Lung (tissue), 12 donors: ENCODE measurements around the gene SOX6. TPM values are rescaled to one million over a fixed set of nuclear protein-coding genes. Genes with fewer than 3 reads are reported as not detected.
"Not testable (repeated sequence)": the region's sequence is repeated elsewhere in the genome, so short reads cannot be mapped to it uniquely, and the experiment has no call there.

ENCODE experiments used
- ATAC-seq: fragments of 200-7000 bp; cut with Tn5 transposase; one replicate; pipeline ENCODE4 v1.9.1; 2020; ENCODE audit warnings: moderate number of reproducible peaks; ENCODE audit not compliant: insufficient read depth, low FRiP score
- DNase-seq, 3 donors: peaks; one replicate each; pipeline ENCODE4 v3.0.0-alpha.2; 2013 to 2017
- H3K27ac ChIP-seq, 2 donors: one replicate each; pipeline ENCODE4 v1.5.1; 2013; ENCODE audit warnings: mild to moderate bottlenecking in 2 of 2, moderate library complexity in 2 of 2, control low read depth in 1 of 2, inconsistent platforms in 1 of 2, low read depth in 1 of 2, low read length in 1 of 2
- H3K27me3 ChIP-seq, 3 donors: one replicate each; pipeline ENCODE4 v1.5.1; 2013; ENCODE audit warnings: low read length in 2 of 3; ENCODE audit not compliant: control insufficient read depth in 3 of 3, insufficient read depth in 3 of 3
- H3K36me3 ChIP-seq, 4 donors: one replicate each; pipeline ENCODE4 v1.5.1; 2013; ENCODE audit warnings: low read length in 4 of 4, mild to moderate bottlenecking in 1 of 4, moderate library complexity in 1 of 4; ENCODE audit not compliant: control insufficient read depth in 4 of 4, insufficient read depth in 4 of 4
- H3K4me1 ChIP-seq, 5 donors: one replicate each; pipeline ENCODE4 v1.5.1; 2013; ENCODE audit warnings: low read length in 5 of 5, mild to moderate bottlenecking in 2 of 5, moderate library complexity in 1 of 5; ENCODE audit not compliant: control insufficient read depth in 5 of 5, insufficient read depth in 5 of 5
- H3K4me3 ChIP-seq: one replicate; pipeline ENCODE4 v1.5.1; 2013; ENCODE audit warnings: mild to moderate bottlenecking, control low read depth, moderate library complexity
- H3K9ac ChIP-seq, 2 donors: one replicate each; pipeline ENCODE4 v1.5.1; 2013; ENCODE audit warnings: low read length in 2 of 2, control low read depth in 1 of 2; ENCODE audit not compliant: insufficient read depth in 1 of 2
- H3K9me3 ChIP-seq, 4 donors: one replicate each; pipeline ENCODE4 v1.5.1; 2013; ENCODE audit warnings: low read length in 3 of 4, mild to moderate bottlenecking in 1 of 4, moderate library complexity in 1 of 4; ENCODE audit not compliant: control insufficient read depth in 4 of 4, insufficient read depth in 3 of 4
- WGBS, 2 donors: extraction: QIAGEN DNeasy Blood & Tissue Kit; methylation state at CpG; one replicate each; pipeline ENCODE4 v1.1.7; 2013; 5-methylcytosine and 5-hydroxymethylcytosine counted together
- polyA plus RNA-seq, 2 donors: library from polyadenylated mRNA; stranded (reverse); fragments of 200-250 nt; gene quantifications; one replicate each; pipeline ENCODE4 v1.2.1, GENCODE V29; 2013
- total RNA-seq, 2 donors: library from RNA; depleted of rRNA in 1 of 2; stranded (reverse); fragments of >200 nt in 1 of 2; gene quantifications; one replicate each; pipeline ENCODE4 v1.2.1, GENCODE V29; 2014 to 2021
- TF ChIP-seq, protein P1 (sequence below): IDR thresholded peaks from 2 replicates; pipeline ENCODE4 v1.5.1; 2012; ENCODE audit warnings: mild to moderate bottlenecking; ENCODE audit errors: control extremely low read depth, extremely low read depth
- donor health status: control.
- donor health status: control.
- donor health status: Bipolar disorder and iron deficiency.
- donor health status: healthy.
- donor health status: DM: yes; HTN: yes; CAD: no.

Gene SOX6
- total and polyA plus RNA-seq, 4 donors = 0.58 to 31.7 (median 7.4) TPM

DNA sequence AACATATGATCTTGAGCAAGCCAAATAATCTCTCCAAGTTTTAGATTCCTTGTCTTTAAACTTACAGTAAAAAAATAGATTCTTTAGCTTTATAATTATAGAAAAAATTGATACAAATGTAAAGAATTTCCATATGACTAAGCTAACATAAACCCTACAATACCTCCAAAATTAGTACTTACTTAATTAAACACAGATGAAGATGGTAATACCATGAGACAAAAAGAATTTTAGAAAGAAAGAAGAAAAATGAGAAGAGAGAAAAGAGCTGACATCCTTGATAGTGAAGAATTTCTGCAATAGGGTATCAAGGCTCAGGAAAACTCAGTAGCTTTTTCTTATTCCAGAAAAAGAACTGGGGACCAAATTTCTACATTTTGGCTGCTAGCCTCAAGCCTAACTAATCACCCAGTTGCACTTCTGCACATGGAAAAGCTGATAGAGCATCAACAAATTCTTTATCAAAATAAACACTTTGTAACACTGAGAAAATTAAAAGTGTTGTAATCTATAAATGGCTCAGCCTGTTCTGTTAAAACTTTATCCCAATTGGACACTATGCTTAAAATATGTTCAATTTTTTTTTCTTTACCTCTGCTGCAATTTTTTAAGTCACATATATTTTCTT is 24.7 kb upstream of the SOX6 start:
- DNase-seq (no peak), ATAC-seq (no peak)
- Histone ChIP-seq H3K9me3 (no peaks in the 10 kb centered on the region), H3K27ac (no peak overlapping the region), H3K9ac (no peak overlapping the region), H3K4me1 (no peaks in the 10 kb centered on the region), H3K36me3 (no peaks in the 10 kb centered on the region), H3K27me3 (no peaks in the 10 kb centered on the region), H3K4me3 (no peak overlapping the region)
- TF ChIP-seq, protein P1, sequence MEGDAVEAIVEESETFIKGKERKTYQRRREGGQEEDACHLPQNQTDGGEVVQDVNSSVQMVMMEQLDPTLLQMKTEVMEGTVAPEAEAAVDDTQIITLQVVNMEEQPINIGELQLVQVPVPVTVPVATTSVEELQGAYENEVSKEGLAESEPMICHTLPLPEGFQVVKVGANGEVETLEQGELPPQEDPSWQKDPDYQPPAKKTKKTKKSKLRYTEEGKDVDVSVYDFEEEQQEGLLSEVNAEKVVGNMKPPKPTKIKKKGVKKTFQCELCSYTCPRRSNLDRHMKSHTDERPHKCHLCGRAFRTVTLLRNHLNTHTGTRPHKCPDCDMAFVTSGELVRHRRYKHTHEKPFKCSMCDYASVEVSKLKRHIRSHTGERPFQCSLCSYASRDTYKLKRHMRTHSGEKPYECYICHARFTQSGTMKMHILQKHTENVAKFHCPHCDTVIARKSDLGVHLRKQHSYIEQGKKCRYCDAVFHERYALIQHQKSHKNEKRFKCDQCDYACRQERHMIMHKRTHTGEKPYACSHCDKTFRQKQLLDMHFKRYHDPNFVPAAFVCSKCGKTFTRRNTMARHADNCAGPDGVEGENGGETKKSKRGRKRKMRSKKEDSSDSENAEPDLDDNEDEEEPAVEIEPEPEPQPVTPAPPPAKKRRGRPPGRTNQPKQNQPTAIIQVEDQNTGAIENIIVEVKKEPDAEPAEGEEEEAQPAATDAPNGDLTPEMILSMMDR = no peak

DNA sequence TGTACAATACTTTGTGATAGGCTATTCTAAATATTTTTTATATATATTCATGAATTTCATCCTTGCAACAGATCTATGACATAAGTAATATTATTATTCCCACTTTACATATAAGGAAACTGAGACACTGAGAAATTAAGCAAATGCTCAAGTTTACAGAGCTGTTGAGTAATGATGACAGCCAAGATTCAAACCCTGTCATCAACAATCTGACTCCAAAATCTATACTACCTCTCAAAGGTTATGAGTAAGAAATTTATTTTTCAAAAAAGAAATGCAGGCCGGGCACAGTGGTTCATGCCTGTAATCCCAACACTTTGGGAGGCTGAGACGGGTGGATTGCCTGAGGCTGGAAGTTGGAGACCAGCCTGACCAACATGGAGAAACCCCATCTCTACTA is 22.6 kb upstream of the SOX6 start:
- no peak for DNase-seq
- Histone ChIP-seq H3K27me3 (no peaks in the 10 kb centered on the region), H3K36me3 (no peaks in the 10 kb centered on the region), H3K4me3 (no peak overlapping the region), H3K9me3 (no peaks in the 10 kb centered on the region), H3K9ac (no peak overlapping the region), H3K27ac (no peak overlapping the region), H3K4me1 (no peaks in the 10 kb centered on the region)
- WGBS, 2 donors = 93 to 94% methylated on average over 2 of the region's 2 CpGs
- TF ChIP-seq, protein P1 = no peak
- ATAC-seq = no peak

DNA sequence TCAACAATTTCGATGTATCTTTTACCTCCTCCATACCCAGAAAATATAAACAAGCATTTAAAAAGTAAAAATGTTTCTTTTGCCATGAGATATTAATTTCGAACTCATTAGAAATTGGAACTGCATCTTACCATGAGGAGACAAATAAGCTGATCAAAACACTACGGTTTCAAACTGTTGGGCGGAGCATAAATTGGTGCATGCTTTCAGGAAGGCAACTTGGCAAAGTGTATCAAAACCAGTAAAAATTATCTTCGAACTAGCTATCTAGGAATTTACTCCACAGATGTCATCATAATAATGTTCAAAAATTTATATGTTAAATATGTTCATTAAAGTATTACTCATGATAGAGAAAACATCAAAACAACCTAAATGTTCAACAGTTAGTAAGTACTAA is 21.4 kb upstream of the SOX6 start:
- no peak for ATAC-seq
- WGBS, 2 donors = 86 to 87% methylated on average over 5 of the region's 5 CpGs
- H3K27ac ChIP-seq = no peak overlapping the region
- no peak for DNase-seq
- H3K9me3 ChIP-seq = no peaks in the 10 kb centered on the region
- no peaks in the 10 kb centered on the region for H3K27me3 ChIP-seq
- TF ChIP-seq, protein P1 = no peak
- H3K4me1 ChIP-seq = no peaks in the 10 kb centered on the region
- H3K36me3 ChIP-seq = no peaks in the 10 kb centered on the region
- H3K4me3 ChIP-seq = no peak overlapping the region
- H3K9ac ChIP-seq = no peak overlapping the region

DNA sequence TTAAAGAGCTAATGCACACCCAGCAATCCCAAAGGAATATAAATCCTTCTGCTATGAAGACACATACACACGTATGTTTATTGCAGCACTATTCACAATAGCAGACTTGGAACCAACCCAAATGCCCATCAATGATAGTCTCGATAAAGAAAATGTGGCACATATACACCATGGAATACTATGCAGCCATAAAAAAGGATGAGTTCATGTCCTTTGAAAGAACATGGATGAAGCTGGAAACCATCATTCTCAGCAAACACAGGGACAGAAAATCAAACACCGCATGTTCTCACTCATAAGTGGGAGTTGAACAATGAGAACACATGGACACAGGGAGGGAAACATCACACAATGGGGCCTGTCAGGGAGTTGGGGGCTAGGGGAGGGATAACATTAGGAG is 19.3 kb upstream of the SOX6 start:
- H3K9ac ChIP-seq, ATAC-seq, DNase-seq, H3K27ac ChIP-seq, H3K4me3 ChIP-seq, H3K4me1 ChIP-seq, H3K27me3 ChIP-seq, H3K36me3 ChIP-seq, H3K9me3 ChIP-seq: not testable (repeated sequence)
- 89 to 91% methylated on average over 3 of the region's 3 CpGs for WGBS, 2 donors
